ENCODE results near the gene TGFBR3. TPM values are rescaled to one million over a fixed set of nuclear protein-coding genes. Genes with fewer than 3 reads are reported as not detected.
A peak's percentile ranks its signal among the peaks of the same experiment; 100 is the strongest.

Gene TGFBR3
- total RNA-seq, 1 experiment from 2014 or later = 4.2 TPM

- TF ChIP-seq CBFB (CRISPR knock-in tag; IDR thresholded peaks at IDR 0.05; ENCODE audit: low read depth) (no peak), CREB1 (CRISPR knock-in tag; IDR thresholded peaks at IDR 0.05) (no peak)
- TF ChIP-seq, protein P1, sequence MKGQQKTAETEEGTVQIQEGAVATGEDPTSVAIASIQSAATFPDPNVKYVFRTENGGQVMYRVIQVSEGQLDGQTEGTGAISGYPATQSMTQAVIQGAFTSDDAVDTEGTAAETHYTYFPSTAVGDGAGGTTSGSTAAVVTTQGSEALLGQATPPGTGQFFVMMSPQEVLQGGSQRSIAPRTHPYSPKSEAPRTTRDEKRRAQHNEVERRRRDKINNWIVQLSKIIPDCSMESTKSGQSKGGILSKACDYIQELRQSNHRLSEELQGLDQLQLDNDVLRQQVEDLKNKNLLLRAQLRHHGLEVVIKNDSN (CRISPR knock-in tag; IDR thresholded peaks at IDR 0.05) = peak; percentile 72
Observed at GRCh38 chr1:91651661-91652071, 234.3 kb downstream of the TGFBR3 start (continued).

- CTCF ChIA-PET = no interaction called here
- H3K4me1 Mint-ChIP-seq = peaks cover 11% of the 10 kb centered on the region
- TF ChIP-seq ELF4 (CRISPR knock-in tag; IDR thresholded peaks at IDR 0.05; ENCODE audit: low read depth) (no peak), MAX (CRISPR knock-in tag; IDR thresholded peaks at IDR 0.05) (no peak), ARID4B (CRISPR knock-in tag; IDR thresholded peaks at IDR 0.05; ENCODE audit: borderline replicate concordance) (no peak), NFE2L1 (CRISPR knock-in tag; IDR thresholded peaks at IDR 0.05) (no peak), MYBL2 (CRISPR knock-in tag; IDR thresholded peaks at IDR 0.05) (no peak), TCF7 (CRISPR knock-in tag; IDR thresholded peaks at IDR 0.05; ENCODE audit: low read depth) (no peak), TEAD1 (CRISPR knock-in tag; IDR thresholded peaks at IDR 0.05) (no peak), STAT6 (CRISPR knock-in tag; conservative IDR thresholded peaks at IDR 0.05; ENCODE audit: low read depth) (no peak), CREM (CRISPR knock-in tag; IDR thresholded peaks at IDR 0.05) (no peak)
- H3K36me3 Mint-ChIP-seq = no peaks in the 10 kb centered on the region
- POLR2A ChIA-PET = no interaction called here
- ATAC-seq = no peak
- H3K4me3 Mint-ChIP-seq = no peak overlapping the region
- H3K27me3 Mint-ChIP-seq (ENCODE audit: low read depth) = no peaks in the 10 kb centered on the region
- H3K9me3 Mint-ChIP-seq = peaks cover 16% of the 10 kb centered on the region
- H3K27ac Mint-ChIP-seq = no peak overlapping the region
- DNase-seq (ENCODE audit: low spot score) = no peak
Observed at GRCh38 chr1:91651243-91651642, 234.7 kb downstream of the TGFBR3 start.

DNA sequence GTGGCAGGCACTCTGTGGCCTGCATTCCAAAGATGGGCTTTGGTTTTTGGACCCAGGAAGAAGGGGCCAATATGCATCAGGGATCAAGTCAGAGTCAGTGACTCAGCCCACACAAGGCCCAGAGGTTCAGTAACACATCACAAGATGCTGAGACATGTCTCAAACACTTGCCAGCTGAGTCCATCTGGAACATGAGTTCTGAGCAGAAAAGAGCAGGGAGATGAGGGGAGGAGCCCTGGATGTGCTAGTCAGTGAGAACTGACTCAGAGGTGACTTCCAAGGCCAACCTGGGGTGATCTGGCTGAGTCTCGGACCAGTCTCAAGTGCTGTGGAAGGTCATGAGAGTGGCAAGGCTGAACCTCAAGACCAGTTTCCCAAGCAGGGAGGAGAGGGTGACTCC, 235.2 kb downstream of the TGFBR3 start:
- peaks cover 11% of the 10 kb centered on the region for H3K4me1 Mint-ChIP-seq
- peaks cover 13% of the 10 kb centered on the region for H3K9me3 Mint-ChIP-seq
- ATAC-seq = no peak
- no peak overlapping the region for H3K4me3 Mint-ChIP-seq
- H3K27me3 Mint-ChIP-seq (ENCODE audit: low read depth) = no peaks in the 10 kb centered on the region
- no peak for DNase-seq (ENCODE audit: low spot score)
- POLR2A ChIA-PET = no interaction called here
- CTCF ChIA-PET = no interaction called here
- H3K27ac Mint-ChIP-seq = no peak overlapping the region
- no peaks in the 10 kb centered on the region for H3K36me3 Mint-ChIP-seq
- no peak for TF ChIP-seq ZNF416 (CRISPR knock-in tag; IDR thresholded peaks at IDR 0.05)
- TF ChIP-seq MLX (CRISPR knock-in tag; IDR thresholded peaks at IDR 0.05) = no peak
- TF ChIP-seq TCF7 (CRISPR knock-in tag; IDR thresholded peaks at IDR 0.05; ENCODE audit: low read depth) = no peak
- TF ChIP-seq, protein P2, sequence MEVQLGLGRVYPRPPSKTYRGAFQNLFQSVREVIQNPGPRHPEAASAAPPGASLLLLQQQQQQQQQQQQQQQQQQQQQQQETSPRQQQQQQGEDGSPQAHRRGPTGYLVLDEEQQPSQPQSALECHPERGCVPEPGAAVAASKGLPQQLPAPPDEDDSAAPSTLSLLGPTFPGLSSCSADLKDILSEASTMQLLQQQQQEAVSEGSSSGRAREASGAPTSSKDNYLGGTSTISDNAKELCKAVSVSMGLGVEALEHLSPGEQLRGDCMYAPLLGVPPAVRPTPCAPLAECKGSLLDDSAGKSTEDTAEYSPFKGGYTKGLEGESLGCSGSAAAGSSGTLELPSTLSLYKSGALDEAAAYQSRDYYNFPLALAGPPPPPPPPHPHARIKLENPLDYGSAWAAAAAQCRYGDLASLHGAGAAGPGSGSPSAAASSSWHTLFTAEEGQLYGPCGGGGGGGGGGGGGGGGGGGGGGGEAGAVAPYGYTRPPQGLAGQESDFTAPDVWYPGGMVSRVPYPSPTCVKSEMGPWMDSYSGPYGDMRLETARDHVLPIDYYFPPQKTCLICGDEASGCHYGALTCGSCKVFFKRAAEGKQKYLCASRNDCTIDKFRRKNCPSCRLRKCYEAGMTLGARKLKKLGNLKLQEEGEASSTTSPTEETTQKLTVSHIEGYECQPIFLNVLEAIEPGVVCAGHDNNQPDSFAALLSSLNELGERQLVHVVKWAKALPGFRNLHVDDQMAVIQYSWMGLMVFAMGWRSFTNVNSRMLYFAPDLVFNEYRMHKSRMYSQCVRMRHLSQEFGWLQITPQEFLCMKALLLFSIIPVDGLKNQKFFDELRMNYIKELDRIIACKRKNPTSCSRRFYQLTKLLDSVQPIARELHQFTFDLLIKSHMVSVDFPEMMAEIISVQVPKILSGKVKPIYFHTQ (CRISPR knock-in tag; IDR thresholded peaks at IDR 0.05) = no peak
- TF ChIP-seq ZNF232 (CRISPR knock-in tag; IDR thresholded peaks at IDR 0.05) = no peak
- TF ChIP-seq FOXK1 (CRISPR knock-in tag; IDR thresholded peaks at IDR 0.05) = no peak
- no peak for TF ChIP-seq NFE2L1 (CRISPR knock-in tag; IDR thresholded peaks at IDR 0.05)
- TF ChIP-seq EMX1 (CRISPR knock-in tag; IDR thresholded peaks at IDR 0.05) = no peak
- no peak for TF ChIP-seq NR3C1 (CRISPR knock-in tag; conservative IDR thresholded peaks at IDR 0.05; ENCODE audit: low read depth)
- TF ChIP-seq IRF2 (CRISPR knock-in tag; IDR thresholded peaks at IDR 0.05; ENCODE audit: borderline replicate concordance, low read depth) = no peak
